A549 (cell line): Measurements from ENCODE around the gene KRTDAP.

ENCODE experiments used
- BHLHE40 ChIP-seq: IDR thresholded peaks from 2 replicates; pipeline ENCODE4 v1.6.1; 2012; ENCODE audit warnings: low read depth, low read length, inconsistent platforms
- CHD2 ChIP-seq: fragments of 150-350 bp; IDR thresholded peaks from 2 replicates; pipeline ENCODE4 v1.6.1; 2014; ENCODE audit warnings: low read length; ENCODE audit not compliant: partially characterized antibody
- EHF ChIP-seq: fragments of 250-450 bp; sonication (Bioruptor Pico); IDR thresholded peaks from 2 replicates; pipeline ENCODE4 v1.5.0; 2020; ENCODE audit warnings: mild to moderate bottlenecking
- EP300 ChIP-seq, 2 experiments: fragments of >200 bp; sonication (Bioruptor Twin); formaldehyde crosslinking; IDR thresholded peaks; 2 replicates in 1 of 2; 3 replicates in 1 of 2; pipeline ENCODE4 v1.6.1; 2016 to 2017
- FOSL2 ChIP-seq, 2 experiments: fragments of 450-650 bp in 1 of 2; fragments of >200 bp in 1 of 2; sonication (Bioruptor Twin) in 1 of 2; formaldehyde crosslinking; IDR thresholded peaks; 2 replicates each; pipeline versions ENCODE4 v1.5.0 to v1.6.1; 2016 to 2020; ENCODE audit warnings: mild to moderate bottlenecking in 1 of 2, moderate library complexity in 1 of 2
- PHF8 ChIP-seq: fragments of 200-600 bp; sonication (generic); IDR thresholded peaks from 2 replicates; pipeline ENCODE4 v1.6.1; 2016; ENCODE audit warnings: low read depth, mild to moderate bottlenecking, antibody characterized with exemption, moderate library complexity, borderline replicate concordance
- POLR2A ChIP-seq: IDR thresholded peaks from 2 replicates; pipeline ENCODE4 v1.6.1; 2012; ENCODE audit warnings: mild to moderate bottlenecking, low read length
- RNF2 ChIP-seq: fragments of 200-600 bp; sonication (generic); IDR thresholded peaks from 2 replicates; pipeline ENCODE4 v1.6.1; 2016; ENCODE audit warnings: low read depth, mild to moderate bottlenecking, antibody characterized with exemption, moderate library complexity, borderline replicate concordance
- TF ChIP-seq, protein P1 (sequence below): fragments of >200 bp; sonication (Bioruptor Twin); formaldehyde crosslinking; IDR thresholded peaks from 3 replicates; pipeline ENCODE4 v1.5.1; 2016
- TF ChIP-seq, protein P2 (sequence below): fragments of 450-650 bp; IDR thresholded peaks from 2 replicates; pipeline ENCODE4 v1.6.1; 2014; ENCODE audit warnings: antibody characterized with exemption
- TF ChIP-seq, protein P3 (sequence below): fragments of >200 bp; sonication (Bioruptor Twin); formaldehyde crosslinking; IDR thresholded peaks from 3 replicates; pipeline ENCODE4 v1.6.1; 2016

DNA sequence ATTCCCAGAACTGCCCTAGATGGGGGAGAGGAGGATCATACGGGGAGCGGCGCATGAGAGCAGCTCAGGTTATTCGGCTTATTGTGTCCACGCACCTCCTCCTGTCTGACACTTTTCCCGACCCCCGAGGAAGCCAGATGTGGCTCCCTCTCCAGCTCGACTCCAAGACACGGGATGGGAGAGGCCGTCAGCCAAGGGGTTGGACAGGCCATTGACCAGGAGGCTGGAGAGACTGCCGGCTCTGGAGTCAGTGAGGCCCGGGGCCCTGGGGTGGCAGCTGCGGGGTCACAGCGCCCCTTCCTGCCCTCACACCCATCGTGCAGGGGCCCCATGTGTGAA is 20.3 kb upstream of the KRTDAP start:
- TF ChIP-seq, protein P1, sequence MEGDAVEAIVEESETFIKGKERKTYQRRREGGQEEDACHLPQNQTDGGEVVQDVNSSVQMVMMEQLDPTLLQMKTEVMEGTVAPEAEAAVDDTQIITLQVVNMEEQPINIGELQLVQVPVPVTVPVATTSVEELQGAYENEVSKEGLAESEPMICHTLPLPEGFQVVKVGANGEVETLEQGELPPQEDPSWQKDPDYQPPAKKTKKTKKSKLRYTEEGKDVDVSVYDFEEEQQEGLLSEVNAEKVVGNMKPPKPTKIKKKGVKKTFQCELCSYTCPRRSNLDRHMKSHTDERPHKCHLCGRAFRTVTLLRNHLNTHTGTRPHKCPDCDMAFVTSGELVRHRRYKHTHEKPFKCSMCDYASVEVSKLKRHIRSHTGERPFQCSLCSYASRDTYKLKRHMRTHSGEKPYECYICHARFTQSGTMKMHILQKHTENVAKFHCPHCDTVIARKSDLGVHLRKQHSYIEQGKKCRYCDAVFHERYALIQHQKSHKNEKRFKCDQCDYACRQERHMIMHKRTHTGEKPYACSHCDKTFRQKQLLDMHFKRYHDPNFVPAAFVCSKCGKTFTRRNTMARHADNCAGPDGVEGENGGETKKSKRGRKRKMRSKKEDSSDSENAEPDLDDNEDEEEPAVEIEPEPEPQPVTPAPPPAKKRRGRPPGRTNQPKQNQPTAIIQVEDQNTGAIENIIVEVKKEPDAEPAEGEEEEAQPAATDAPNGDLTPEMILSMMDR: peak; percentile 26; the same call in 1 of the 3 replicates
- TF ChIP-seq POLR2A: no peak
- TF ChIP-seq FOSL2 (IDR thresholded peaks at IDR 0.05): no peak
- no peak for TF ChIP-seq FOSL2 (CRISPR knock-in tag; IDR thresholded peaks at IDR 0.05)
- no peak for TF ChIP-seq EP300 (IDR thresholded peaks at IDR 0.05)
- TF ChIP-seq, protein P2, sequence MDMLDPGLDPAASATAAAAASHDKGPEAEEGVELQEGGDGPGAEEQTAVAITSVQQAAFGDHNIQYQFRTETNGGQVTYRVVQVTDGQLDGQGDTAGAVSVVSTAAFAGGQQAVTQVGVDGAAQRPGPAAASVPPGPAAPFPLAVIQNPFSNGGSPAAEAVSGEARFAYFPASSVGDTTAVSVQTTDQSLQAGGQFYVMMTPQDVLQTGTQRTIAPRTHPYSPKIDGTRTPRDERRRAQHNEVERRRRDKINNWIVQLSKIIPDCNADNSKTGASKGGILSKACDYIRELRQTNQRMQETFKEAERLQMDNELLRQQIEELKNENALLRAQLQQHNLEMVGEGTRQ: no peak
- TF ChIP-seq CHD2: no peak
- TF ChIP-seq, protein P3, sequence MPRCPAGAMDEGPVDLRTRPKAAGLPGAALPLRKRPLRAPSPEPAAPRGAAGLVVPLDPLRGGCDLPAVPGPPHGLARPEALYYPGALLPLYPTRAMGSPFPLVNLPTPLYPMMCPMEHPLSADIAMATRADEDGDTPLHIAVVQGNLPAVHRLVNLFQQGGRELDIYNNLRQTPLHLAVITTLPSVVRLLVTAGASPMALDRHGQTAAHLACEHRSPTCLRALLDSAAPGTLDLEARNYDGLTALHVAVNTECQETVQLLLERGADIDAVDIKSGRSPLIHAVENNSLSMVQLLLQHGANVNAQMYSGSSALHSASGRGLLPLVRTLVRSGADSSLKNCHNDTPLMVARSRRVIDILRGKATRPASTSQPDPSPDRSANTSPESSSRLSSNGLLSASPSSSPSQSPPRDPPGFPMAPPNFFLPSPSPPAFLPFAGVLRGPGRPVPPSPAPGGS: no peak
- TF ChIP-seq PHF8: no peak
- no peak for TF ChIP-seq EHF (CRISPR knock-in tag)
- TF ChIP-seq BHLHE40: no peak
- TF ChIP-seq RNF2: no peak
